Sigmoid colon (tissue), 7 donors: Measurements from ENCODE around the gene ADAMTSL2. TPM values are rescaled to one million over a fixed set of nuclear protein-coding genes. Genes with fewer than 3 reads are reported as not detected.

Experiments used
- DNase-seq: peaks from one replicate; pipeline ENCODE4 v3.0.0-alpha.2; 2019
- H3K27ac ChIP-seq, 4 donors: fragments of 200-600 bp; sonication (generic); one replicate each; pipeline ENCODE4 v1.5.1; 2016 to 2019; ENCODE audit warnings: mild to moderate bottlenecking in 1 of 4
- H3K27me3 ChIP-seq, 3 donors: fragments of 200-600 bp; sonication (generic); one replicate each; pipeline ENCODE4 v1.5.1; 2019; ENCODE audit warnings: mild to moderate bottlenecking in 1 of 3
- H3K36me3 ChIP-seq, 4 donors: fragments of 200-600 bp; sonication (generic); one replicate each; pipeline ENCODE4 v1.5.1; 2016 to 2019
- H3K4me1 ChIP-seq, 4 donors: fragments of 200-600 bp; sonication (generic); one replicate each; pipeline ENCODE4 v1.5.1; 2017 to 2019
- H3K4me3 ChIP-seq, 4 donors: fragments of 200-600 bp; sonication (generic); one replicate each; pipeline ENCODE4 v1.5.1; 2017 to 2019; ENCODE audit warnings: mild to moderate bottlenecking in 2 of 4, moderate library complexity in 1 of 4
- H3K9me3 ChIP-seq, 4 donors: fragments of 200-600 bp in 3 of 4; sonication (generic) in 3 of 4; one replicate each; pipeline versions ENCODE4 v1.5.1 to v1.6.1; 2013 to 2019
- EP300 ChIP-seq, 4 donors: sonication (generic); formaldehyde crosslinking; IDR thresholded peaks; one replicate each; pipeline ENCODE4 v1.6.1; 2017; ENCODE audit warnings: antibody characterized with exemption in 4 of 4
- POLR2A ChIP-seq, 2 donors: fragments of 450-650 bp; IDR thresholded peaks; one replicate each; pipeline ENCODE4 v1.6.1; 2016; ENCODE audit warnings: antibody characterized with exemption in 2 of 2, mild to moderate bottlenecking in 2 of 2, moderate library complexity in 2 of 2
- POLR2AphosphoS5 ChIP-seq, 4 donors: sonication (generic); formaldehyde crosslinking; IDR thresholded peaks; one replicate each; pipeline ENCODE4 v1.6.1; 2017; ENCODE audit warnings: antibody characterized with exemption in 4 of 4
- WGBS, 2 donors: extraction: QIAGEN DNeasy Blood & Tissue Kit; methylation state at CpG; one replicate each; pipeline ENCODE4 v1.1.7; 2013; 5-methylcytosine and 5-hydroxymethylcytosine counted together
- intact Hi-C: fragments of 100-400 bp; cut with DNase I; formaldehyde crosslinking; loops from one replicate; pipeline ENCODE4 v1.15.1; 2023
- polyA plus RNA-seq, 3 donors: library from polyadenylated mRNA; stranded (reverse); fragments of 200-250 nt; gene quantifications; one replicate each; pipeline ENCODE4 v1.2.3, GENCODE V29; 2013
- total RNA-seq, 4 donors: library from RNA; depleted of rRNA; stranded (reverse); fragments of >200 nt; gene quantifications; one replicate each; pipeline ENCODE4 v1.1.0, GENCODE V29; 2016
- TF ChIP-seq, protein P1 (sequence below), 4 experiments: fragments of 450-650 bp in 3 of 4; fragments of 200-600 bp in 1 of 4; IDR thresholded peaks; one replicate each; pipeline ENCODE4 v1.5.1; 2016 to 2019; ENCODE audit warnings: antibody characterized with exemption in 4 of 4, mild to moderate bottlenecking in 3 of 4, moderate library complexity in 2 of 4
- donor health status: healthy with polysubstance abuse.
- donor health status: Bipolar disorder and iron deficiency.
- donor health status: healthy.

The ADAMTSL2 gene
- total and polyA plus RNA-seq, 7 donors: 0.33 to 4.2 (median 0.81) TPM

DNA sequence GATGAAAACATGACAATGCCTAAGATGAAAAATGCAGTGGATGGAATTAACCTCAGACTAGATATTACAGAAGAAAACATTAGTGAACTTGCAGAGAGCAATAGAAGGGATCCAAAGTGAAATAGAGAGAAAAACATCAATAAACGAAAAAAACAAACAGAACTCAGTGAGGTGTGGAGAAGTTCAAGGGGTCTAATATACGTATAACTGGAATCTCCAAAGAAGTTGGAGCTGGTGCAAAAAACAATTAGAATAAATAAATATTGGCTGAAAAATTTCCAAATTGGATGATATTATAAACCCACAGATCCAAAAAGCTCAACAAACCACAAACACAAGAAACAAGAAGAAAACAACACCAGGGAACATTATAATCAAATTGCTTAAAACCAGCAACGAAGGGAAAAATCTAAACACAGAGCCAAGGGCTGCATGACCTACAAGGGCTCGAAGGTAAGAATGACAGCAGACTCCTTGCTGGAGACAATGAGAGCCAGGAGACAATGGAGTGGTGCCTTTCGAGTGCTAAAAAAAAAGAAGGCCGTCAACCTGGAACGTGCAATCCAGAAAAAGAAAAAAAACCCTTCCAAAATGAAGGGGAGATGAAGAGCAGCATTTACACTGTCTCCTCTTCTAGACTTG lies 62.9 kb downstream of the ADAMTSL2 start:
- Histone ChIP-seq H3K36me3 (no peaks in the 10 kb centered on the region), H3K9me3 (peaks cover 10 to 12% (median 10%) of the 10 kb centered on the region in 4 donors), H3K4me3 (no peak overlapping the region), H3K27ac (no peak overlapping the region), H3K4me1 (no peaks in the 10 kb centered on the region), H3K27me3 (peaks cover 0 to 8% (median 8%) of the 10 kb centered on the region in 3 donors)
- intact Hi-C loops: no loop called here
- 79 to 82% methylated on average over 7 of the region's 7 CpGs for WGBS, 2 donors
- no peak for DNase-seq
- no peak for TF ChIP-seq POLR2AphosphoS5 (IDR thresholded peaks at IDR 0.05)

DNA sequence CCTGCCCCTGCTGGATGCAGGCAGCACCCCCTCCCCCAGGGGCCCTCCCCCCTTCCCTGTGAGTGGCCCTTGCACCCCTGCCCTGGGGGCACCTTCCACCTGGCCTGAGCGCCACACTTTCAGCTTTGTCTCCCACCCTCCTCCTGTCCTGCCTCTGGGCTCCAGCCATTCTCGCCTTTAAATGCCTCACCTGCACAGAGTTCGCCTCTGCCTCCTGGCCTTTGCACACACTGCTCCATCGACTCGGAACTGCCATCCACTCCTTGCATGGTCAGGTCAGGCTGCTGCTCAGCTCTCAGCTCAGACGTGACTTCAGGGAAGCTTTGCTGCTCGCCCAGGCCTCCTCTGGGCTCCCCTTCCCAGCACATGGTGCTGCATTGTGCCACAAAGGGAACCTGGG lies 64.5 kb downstream of the ADAMTSL2 start:
- H3K27ac ChIP-seq: no peak overlapping the region
- WGBS, 2 donors: 81 to 86% methylated on average over 7 of the region's 7 CpGs
- intact Hi-C loops: no loop called here
- H3K36me3 ChIP-seq: no peaks in the 10 kb centered on the region
- TF ChIP-seq POLR2A (IDR thresholded peaks at IDR 0.05) (no peak), EP300 (IDR thresholded peaks at IDR 0.05) (no peak), POLR2AphosphoS5 (IDR thresholded peaks at IDR 0.05) (no peak)
- TF ChIP-seq, protein P1, sequence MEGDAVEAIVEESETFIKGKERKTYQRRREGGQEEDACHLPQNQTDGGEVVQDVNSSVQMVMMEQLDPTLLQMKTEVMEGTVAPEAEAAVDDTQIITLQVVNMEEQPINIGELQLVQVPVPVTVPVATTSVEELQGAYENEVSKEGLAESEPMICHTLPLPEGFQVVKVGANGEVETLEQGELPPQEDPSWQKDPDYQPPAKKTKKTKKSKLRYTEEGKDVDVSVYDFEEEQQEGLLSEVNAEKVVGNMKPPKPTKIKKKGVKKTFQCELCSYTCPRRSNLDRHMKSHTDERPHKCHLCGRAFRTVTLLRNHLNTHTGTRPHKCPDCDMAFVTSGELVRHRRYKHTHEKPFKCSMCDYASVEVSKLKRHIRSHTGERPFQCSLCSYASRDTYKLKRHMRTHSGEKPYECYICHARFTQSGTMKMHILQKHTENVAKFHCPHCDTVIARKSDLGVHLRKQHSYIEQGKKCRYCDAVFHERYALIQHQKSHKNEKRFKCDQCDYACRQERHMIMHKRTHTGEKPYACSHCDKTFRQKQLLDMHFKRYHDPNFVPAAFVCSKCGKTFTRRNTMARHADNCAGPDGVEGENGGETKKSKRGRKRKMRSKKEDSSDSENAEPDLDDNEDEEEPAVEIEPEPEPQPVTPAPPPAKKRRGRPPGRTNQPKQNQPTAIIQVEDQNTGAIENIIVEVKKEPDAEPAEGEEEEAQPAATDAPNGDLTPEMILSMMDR (IDR thresholded peaks at IDR 0.05): no peak
- peaks cover 0 to 23% (median 8%) of the 10 kb centered on the region in 3 donors for H3K27me3 ChIP-seq
- H3K9me3 ChIP-seq: peaks cover 10 to 12% (median 10%) of the 10 kb centered on the region in 4 donors
- H3K4me3 ChIP-seq: no peak overlapping the region
- H3K4me1 ChIP-seq: no peaks in the 10 kb centered on the region
- DNase-seq: no peak

- Histone ChIP-seq H3K9me3 (peaks cover 10 to 12% (median 10%) of the 10 kb centered on the region in 4 donors), H3K27me3 (peaks cover 0 to 25% (median 11%) of the 10 kb centered on the region in 3 donors)
- TF ChIP-seq POLR2AphosphoS5 (IDR thresholded peaks at IDR 0.05): no peak
- no peak for TF ChIP-seq POLR2A (IDR thresholded peaks at IDR 0.05)
- TF ChIP-seq EP300 (IDR thresholded peaks at IDR 0.05): no peak
- TF ChIP-seq, protein P1 (IDR thresholded peaks at IDR 0.05): no peak
Observed at GRCh38 chr9:133599470-133600173, 65.1 kb downstream of the ADAMTSL2 start.

GRCh38 chr9:133600739-133601138 lies 66.2 kb downstream of the ADAMTSL2 start:
- Histone ChIP-seq H3K27ac (no peak overlapping the region), H3K27me3 (peaks cover 0 to 34% (median 19%) of the 10 kb centered on the region in 3 donors), H3K36me3 (no peaks in the 10 kb centered on the region), H3K4me3 (no peak overlapping the region), H3K4me1 (no peaks in the 10 kb centered on the region), H3K9me3 (peaks cover 10 to 12% (median 10%) of the 10 kb centered on the region in 4 donors)
- 58 to 61% methylated on average over 7 of the region's 7 CpGs for WGBS, 2 donors
- intact Hi-C loops: no loop called here
- TF ChIP-seq POLR2AphosphoS5 (IDR thresholded peaks at IDR 0.05): no peak
- no peak for TF ChIP-seq EP300 (IDR thresholded peaks at IDR 0.05)
- TF ChIP-seq, protein P1 (IDR thresholded peaks at IDR 0.05): no peak
- no peak for TF ChIP-seq POLR2A (IDR thresholded peaks at IDR 0.05)
- no peak for DNase-seq

More at GRCh38 chr9:133599470-133600173, 65.1 kb downstream of the ADAMTSL2 start:
- intact Hi-C loops: no loop called here
- no peak overlapping the region for H3K27ac ChIP-seq
- no peaks in the 10 kb centered on the region for H3K4me1 ChIP-seq
- DNase-seq: no peak
- no peaks in the 10 kb centered on the region for H3K36me3 ChIP-seq
- 94 to 96% methylated on average over 6 of the region's 6 CpGs for WGBS, 2 donors
- H3K4me3 ChIP-seq: no peak overlapping the region

DNA sequence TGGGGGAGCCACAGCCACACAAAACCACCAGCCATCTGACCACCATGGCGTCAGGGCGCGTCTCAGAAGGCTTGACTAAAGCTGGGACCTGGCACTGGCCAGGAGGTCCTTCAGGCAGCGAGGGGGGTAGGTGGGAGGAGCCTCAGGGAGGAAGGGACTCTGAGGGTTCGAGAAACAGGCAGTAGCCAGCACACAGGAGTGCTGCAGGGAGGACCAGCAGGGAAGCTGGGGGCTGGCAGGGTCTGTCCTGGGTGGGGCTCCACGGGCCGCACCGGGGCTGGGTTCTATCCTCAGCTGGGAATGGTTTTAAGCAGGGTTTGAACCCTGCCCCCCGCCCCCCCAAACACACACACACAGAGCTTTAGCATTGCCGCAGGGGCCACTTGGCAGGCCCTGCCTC lies 67.2 kb downstream of the ADAMTSL2 start:
- peaks cover 0 to 44% (median 28%) of the 10 kb centered on the region in 3 donors for H3K27me3 ChIP-seq
- H3K36me3 ChIP-seq: no peaks in the 10 kb centered on the region
- peaks cover 5 to 11% (median 9%) of the 10 kb centered on the region in 4 donors for H3K9me3 ChIP-seq
- DNase-seq: no peak
- 80 to 81% methylated on average over 10 of the region's 10 CpGs for WGBS, 2 donors
- H3K4me3 ChIP-seq: no peak overlapping the region
- TF ChIP-seq, protein P1 (IDR thresholded peaks at IDR 0.05): no peak
- H3K27ac ChIP-seq: no peak overlapping the region
- intact Hi-C loops: no loop called here
- no peaks in the 10 kb centered on the region for H3K4me1 ChIP-seq
